Glomerular visceral epithelial cell (primary cell): ENCODE measurements around the gene SPDYE16.
"Not testable (repeated sequence)": the region's sequence is repeated elsewhere in the genome, so short reads cannot be mapped to it uniquely, and the experiment has no call there.

ENCODE experiments used
- DNase-seq: peaks from one replicate; pipeline ENCODE4 v3.0.0-alpha.2; 2016; ENCODE audit errors: extremely low spot score

SPDYE16 gene, protein sequence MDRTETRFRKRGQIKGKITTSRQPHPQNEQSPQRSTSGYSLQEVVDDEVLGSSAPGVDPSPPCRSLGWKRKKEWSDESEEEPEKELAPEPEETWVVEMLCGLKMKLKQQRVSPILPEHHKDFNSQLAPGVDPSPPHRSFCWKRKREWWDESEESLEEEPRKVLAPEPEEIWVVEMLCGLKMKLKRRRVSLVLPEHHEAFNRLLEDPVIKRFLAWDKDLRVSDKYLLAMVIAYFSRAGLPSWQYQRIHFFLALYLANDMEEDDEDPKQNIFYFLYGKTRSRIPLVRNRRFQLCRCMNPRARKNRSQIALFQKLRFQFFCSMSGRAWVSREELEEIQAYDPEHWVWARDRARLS

DNA sequence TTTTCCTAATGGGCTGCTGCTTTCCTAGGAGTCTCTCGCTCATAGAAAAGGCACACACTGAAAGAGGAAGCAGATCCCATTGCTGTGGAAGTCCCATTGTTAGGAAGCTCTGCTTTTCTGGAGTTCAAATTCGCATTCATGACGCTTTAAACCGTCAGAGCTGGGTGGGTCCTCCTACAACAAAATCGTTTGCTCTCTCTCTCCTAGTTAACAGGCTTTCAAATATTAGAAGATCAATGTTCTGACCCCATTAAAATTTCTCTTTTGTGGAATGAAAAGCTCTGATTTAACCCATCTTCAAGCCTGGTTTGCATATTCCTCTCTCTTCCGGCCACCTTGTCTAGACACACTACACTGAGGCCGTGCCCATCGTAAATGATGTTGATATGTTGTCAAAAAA, at the start of gene SPDYE16:
Gene SPDYE16 (minus strand): TSS at position 101 of the 400 bp plus-strand sequence. CDS start 1,838 bp downstream, outside the sequence.
- not testable (repeated sequence) for DNase-seq

DNA sequence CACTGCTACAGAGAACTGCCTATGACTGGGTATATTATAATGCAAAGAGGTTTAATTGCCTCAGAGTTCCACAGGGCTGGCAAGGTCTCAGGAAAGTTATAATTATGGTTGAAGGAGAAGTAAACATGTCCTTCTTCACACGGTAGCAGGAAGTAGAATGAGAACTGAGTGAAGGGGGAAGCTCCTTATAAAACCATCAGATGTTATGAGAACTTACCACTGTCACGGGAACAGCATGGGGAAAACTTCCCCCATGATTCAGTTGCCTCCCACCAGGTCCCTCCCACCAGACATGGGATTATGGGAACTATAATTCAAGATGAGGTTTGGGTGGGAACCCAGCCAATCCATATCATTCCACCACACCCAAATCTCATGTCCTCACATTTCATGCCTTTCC, 49.6 kb upstream of the SPDYE16 start:
- DNase-seq, result not testable (repeated sequence)

DNA sequence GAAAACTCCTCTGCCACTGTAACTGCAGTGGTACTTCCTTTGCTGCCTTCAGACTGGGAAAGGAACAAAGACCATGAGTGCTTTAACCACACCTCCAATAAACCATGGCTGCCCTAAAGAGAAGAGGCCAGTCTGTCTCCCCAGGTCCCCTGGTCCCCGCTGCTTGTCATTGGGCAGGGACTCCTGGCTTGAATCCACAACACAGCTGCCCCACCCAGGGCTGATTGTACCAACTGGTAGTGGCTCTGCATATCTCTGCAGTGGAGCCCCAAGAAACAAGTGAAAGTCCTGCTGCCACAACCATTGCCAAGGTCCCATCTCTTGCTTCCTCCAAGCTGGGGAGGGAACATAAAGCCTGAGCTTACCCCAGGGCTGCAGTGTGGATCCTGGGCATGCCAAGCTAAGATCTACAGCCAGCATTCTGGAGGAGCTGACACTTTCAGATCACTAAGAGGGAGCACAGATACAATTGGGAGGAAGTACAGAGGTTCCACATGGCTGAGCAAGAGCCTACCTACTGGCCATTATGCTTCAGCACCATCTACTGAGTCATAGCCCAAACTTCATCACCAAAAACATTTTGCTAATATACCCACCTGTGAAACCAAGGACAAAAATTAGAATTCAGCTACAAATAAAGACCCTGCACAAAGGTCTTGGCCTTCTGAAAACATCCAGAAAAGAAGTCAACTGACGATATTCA, 48.7 kb upstream of the SPDYE16 start:
- DNase-seq, result peak; percentile 16

DNA sequence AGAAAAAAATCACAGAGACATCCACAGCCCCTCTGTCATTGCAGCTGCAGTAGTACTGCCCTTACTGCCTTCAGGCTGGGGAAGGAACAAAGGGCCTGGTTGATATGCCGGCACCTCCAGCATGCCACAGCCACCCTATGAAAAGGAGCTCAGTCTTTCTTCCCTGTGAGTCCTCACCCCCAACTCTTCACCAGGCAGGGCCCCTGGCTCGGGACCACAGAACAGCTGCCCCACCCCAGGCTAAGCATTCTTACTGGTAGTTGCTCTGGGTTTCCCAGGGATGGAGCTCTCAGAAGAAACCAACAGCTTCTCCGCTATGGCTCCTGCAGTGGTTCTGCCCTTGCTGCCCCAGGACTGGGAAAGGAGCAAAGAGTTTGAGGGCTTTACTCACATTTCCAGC, 47.9 kb upstream of the SPDYE16 start:
- DNase-seq, result not testable (repeated sequence)

DNA sequence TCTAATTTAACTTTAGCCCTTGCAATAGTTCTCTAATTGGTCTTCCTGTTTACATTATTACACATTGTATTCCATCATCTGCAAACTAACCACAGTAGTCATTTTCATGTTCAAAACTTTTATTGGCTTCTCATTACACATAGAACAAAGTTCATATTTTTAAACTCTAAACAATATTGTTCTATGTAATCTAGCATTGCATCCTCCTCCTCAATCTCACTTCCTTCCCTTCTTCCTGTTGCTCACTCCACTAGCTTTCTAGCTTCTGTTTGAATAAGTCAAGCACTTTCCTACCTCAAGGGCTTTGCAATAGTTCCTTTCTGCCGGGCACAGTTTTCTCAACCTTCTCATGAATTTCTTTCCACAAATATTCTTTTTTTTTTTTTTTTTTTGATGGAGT, 45.5 kb upstream of the SPDYE16 start:
- DNase-seq, result not testable (repeated sequence)

DNA sequence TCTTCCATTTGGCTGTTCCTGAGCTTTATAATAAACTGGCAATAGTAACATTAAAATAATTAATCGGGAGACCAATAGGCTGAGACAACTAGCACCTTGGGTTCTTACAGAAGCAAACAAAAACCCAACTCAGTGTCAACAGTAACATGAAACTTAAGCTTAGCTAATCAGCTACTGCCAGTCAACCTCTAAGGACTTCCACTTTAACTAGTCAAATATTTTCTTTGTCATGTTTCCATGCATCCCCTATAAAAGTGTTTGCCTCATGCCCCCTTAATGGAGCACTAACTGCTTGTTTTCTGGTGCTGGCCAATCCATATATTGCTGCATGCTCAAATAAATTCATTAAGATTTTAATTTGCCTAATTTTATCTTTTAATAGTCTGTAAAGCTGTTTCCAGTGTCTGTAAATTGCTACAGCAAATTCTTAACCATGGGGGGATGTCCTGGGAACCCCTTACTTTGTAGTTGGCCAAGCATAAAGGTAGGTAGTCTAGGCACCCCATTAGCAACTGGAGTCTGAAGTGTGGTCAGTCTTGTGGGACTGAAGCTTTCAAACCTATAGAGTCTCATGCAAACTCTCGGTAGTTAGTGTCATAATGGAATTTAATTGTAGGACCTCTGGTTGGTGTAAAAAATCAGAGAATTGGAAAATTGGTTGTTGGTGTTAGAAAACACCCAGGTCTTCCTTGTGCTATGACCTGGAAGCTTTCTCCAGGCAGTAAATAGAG, 43.7 kb upstream of the SPDYE16 start:
- not testable (repeated sequence) for DNase-seq

DNA sequence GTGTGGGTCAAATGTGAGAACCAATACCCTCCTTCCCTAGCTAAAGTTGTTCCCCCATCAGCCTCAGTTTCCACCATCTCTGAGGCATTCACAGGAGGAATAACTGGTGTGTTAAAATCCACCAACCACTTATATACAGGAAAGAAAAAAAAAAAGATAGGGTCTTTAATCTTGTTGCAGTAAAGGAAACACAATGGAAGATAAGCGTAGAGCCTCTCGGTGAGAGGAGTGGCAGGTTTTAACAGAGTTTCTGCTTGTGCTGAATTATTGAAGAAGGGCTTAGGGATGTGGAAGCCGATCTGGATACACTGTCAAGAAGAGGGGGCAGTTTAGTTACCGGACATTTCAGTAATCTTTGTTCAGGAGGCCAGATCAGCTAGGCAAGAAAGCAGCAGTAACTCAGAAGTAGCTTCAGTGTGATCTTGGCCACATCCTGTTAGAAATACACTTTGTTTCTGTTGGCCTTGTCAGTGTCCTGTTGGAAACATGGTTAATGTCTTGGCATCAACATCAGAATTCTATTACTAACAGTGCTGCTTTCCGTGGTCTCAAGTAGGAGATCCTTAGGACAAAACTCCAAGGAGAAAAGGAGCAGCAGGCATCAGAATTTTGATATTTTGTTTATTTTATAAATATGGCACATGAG, 40.7 kb upstream of the SPDYE16 start:
- DNase-seq, result peak; percentile 21

DNA sequence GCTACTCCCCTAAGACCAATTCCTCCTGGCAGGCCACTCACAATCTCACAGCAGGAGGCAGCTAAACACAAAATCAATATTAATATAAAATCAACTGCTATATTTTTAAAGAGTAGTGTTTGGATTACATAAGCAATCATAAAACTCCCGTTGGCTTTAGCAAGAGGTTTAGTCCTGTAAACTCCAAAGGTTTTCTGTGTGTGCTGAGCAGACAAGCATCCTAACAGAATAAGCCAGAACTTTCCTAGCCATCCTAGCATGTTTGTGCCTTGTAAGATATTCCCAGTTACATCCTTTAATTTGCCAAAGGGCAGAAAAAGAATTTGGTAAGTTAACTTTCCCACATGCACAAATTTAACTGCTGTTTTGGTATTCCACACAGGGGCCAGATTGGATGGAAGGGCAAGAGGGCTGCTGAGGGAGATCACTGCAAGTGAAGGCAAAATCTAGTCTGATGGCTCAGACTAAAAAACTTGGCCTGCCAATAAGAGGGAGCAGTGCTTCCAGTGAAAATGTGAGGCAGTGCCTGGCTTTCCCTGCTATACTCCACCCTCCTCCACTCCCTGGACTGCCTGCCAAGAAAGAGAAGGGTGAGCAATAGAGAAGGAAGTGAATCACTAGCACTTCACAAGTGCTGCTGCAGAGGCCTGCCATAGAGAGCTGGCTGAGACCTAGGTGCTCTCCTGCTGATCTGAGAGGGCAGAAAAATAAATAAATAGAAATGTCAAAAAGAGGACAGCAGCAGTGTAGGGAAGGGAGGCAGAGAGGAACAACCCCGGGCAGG, 39.9 kb upstream of the SPDYE16 start:
- DNase-seq, result peak; percentile 68

DNA sequence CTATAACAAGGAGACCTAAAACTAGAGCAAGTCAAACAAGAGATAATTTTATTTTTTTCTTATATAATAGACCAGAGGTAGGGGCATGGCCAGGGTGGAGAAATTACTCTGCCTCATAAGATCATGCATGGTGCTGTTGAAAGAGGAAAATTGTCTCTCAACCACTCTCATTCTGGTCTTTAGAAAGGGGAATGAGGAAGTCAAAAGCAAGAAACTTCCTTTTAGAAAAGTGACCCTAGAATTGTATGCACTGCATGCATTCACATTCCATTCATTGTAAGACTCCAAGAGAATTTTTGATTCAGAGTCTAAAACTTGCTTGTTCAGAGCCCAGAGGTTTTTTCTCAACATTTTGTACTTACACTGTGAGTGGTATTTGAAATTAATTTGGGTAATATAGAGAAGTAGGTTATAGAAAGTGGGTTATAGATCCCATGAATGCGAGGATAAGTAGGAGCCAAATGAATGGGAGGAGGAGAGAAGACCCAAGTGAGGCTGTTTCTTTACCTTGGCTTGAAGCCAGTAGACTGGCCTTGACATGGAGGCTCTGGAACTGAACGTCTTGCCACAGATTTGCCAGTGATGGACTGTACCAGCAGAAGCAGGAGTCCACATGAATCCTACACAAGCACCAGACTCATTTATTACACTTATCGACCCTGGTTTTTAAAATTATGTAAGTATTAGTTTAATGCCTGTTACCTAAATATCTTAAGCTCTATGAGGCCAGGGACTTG, 33.0 kb upstream of the SPDYE16 start:
- not testable (repeated sequence) for DNase-seq

DNA sequence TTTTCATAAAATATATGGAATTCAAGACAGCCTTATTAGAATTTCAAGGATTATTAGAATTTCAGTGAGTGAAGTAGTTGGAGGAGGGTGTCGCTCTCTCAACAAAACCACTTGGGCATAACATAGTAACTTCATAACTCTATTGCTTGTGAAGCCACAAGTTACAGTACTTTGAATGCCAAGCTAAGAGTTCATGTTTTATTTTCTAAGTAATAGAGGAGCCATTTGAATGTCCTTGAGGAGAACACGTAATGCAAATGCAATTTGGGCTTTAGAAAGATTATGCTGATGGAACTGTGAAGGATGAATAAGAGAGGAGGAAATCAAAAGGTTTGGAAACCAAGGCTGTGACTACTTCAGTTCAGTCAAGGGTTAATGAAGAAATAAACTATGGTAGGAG, 32.3 kb upstream of the SPDYE16 start:
- DNase-seq, result not testable (repeated sequence)

DNA sequence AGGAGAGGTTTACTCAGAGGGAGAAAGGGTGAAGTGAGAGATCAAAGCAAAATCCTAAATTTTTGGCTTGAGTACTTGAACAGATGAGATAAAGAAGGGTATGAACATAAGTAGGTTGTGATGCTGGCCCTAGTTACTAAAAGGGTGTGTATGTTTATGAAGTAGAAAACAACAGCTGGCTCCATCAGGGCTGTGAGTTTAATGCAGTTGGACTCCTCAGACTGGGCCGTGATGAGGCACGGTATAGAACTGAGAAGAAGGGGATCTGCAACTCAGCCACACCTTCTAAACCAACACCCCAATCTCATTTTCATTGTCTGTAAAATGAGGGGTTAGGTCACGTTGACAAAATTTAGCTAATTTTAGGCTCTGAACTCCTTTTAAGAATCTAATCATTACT, 29.2 kb upstream of the SPDYE16 start:
- not testable (repeated sequence) for DNase-seq

DNA sequence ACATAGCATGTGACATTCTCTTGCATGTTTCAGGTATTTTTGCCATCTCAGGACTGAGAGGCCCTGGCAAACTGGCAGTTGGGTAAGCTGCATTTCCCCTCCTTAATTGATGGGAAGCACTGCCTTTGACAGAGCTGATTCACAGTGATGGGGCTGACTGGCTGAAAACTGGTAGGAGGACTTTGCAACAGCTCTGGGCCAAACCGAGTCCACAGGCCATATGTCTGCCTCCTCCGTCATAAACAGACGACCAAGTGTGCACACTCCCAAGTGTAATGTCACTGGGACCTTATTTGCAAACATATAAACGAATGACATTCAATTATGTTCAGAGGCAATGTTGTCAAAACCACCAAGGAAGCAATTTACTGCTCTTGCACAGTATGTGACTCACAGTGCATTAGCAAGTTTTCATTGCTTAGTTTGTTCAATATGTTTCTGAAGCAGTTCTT, 27.3 kb upstream of the SPDYE16 start:
- DNase-seq, result not testable (repeated sequence)

DNA sequence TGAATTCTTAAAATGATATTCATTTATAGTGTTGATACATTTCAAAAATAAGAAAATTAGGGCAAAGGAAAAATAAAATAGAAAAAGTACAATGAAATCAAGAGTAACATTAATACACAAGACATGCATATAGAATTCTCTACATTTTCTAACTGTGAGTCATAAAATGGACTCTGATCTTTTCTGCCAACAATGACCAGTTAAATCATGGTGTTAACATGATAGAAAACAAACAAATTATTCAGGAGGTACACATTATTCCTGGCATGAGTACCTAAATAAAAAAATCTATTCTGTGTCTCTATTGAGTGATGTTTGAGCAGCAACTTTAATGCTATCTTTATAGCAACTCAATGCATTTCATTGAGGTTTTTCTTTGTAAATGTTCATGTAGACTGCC, 25.6 kb upstream of the SPDYE16 start:
- peak; percentile 24 for DNase-seq

DNA sequence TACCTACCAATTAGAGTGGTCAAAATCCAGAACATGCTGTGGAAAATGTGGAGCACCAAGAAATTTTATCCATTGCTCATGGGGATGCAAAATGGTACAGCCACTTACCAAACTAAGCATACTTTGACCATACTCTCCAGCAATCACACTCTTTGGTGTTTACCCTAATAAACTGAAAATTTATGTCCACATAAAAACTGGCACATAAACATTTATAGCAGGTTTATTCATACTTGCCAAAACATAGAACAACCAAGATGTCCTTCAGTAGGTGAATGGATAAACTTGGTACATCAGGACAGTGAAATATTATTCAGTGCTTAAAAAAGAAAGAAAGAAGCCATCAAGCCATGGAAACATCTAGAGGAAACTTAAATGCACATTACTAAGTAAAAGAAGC, 24.7 kb upstream of the SPDYE16 start:
- not testable (repeated sequence) for DNase-seq

DNA sequence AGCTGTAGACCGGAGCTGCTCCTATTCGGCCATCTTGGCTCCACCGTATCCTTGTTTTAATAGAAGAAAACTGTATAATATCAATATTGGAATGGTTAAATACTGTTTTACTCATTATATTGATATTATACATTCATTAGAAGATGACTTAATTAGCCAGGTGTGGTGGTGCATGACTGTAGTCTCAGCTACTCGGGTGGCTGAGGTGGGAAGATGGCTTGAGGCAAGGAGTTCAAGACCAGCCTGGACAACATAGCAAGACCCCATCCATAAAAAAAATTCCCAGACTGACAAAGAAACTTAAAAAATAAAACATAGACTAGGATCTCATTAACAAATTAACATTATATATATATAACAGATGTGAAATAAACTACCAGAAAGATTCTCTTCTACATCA, 24.2 kb upstream of the SPDYE16 start:
- DNase-seq, result not testable (repeated sequence)

DNA sequence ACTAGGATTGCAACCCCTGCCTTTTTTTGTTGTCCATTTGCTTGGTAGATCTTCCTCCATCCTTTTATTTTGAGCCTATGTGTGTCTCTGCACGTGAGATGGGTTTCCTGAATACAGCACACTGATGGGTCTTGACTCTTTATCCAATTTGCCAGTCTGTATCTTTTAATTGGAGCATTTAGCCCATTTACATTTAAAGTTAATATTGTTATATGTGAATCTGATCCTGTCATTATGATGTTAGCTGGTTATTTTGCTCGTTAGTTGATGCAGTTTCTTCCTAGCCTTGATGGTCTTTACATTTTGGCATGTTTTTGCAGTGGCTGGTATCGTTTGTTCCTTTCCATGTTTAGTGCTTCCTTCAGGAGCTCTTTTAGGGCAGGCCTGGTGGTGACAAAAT, 21.9 kb upstream of the SPDYE16 start:
- not testable (repeated sequence) for DNase-seq

DNA sequence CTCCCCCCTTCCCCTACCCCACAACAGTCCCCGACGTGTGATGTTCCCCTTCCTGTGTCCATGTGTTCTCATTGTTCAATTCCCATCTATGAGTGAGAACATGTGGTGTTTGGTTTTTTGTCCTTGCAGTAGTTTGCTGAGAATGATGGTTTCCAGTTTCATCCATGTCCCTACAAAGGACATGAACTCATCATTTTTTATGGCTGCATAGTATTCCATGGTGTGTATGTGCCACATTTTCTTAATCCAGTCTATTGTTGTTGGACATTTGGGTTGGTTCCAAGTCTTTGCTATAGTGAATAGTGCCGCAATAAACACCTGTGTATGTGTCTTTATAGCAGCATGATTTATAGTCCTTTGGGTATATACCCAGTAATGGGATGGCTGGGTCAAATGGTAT, 18.2 kb upstream of the SPDYE16 start:
- DNase-seq, result not testable (repeated sequence)

DNA sequence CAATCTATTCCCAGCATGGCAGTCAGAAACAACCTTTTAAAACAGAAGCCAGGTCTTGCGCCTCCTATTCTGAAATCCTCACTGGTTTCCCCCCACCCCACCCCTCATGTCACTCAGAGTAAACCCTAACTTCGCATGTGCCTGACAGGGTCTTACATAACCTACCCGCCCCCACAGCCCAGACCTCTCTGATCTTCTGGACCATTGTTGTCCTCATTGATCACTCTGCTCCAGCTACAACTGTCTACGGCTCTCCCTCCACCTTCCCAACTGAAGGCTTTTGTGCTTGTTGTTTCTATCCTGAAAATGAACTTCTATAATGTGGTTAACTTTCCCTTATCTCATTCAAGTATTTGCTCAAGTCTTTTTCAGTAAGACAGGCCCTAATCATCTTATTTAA, 17.1 kb upstream of the SPDYE16 start:
- DNase-seq, result not testable (repeated sequence)

DNA sequence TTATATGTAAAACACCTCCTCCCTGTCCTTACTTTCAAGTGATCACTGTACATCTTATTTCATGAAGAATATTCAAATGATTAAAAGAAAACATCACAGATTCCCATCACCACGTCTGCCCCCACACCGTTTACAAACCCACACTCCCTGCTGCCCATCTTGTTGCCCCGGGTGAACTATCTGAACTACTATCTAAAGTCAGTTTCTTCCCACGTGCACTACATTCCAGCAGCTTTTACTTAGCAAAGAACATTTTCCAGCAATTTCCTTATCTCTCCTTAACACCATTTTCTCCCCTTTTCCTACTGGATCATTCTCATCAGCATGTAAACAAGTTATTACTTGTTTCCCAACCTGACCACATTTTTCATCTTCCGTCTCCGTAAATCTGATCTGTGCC, 16.6 kb upstream of the SPDYE16 start:
- DNase-seq, result not testable (repeated sequence)

DNA sequence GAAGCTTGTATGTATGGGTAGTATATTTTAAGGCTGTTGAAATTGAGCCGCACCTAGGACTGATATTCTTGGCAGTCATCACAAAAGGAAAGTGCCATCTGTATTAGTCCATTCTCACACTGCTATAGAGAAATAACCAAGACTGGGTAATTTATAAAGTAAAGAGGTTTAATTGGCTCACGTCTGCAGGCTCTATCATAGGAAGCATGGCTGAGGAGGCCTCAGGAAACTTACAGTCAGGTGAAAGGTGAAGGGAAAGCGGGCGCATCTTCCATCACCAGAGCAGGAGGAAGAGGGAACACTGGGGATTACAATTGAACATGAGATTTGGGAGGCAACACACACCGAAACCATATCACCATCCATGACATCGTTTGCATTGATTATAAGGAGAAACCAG, 8.9 kb upstream of the SPDYE16 start:
- DNase-seq, result not testable (repeated sequence)
